GM18951 (cell line): ENCODE results near the gene C7orf57.

Source experiments
- POLR2A ChIP-seq: IDR thresholded peaks from 4 replicates; pipeline ENCODE4 v1.6.1; 2011; ENCODE audit warnings: mild to moderate bottlenecking; ENCODE audit not compliant: insufficient read length, insufficient read depth; ENCODE audit errors: extremely low read depth
- in situ Hi-C: fragments of 300-500 bp; cut with MboI; formaldehyde crosslinking; loops from one replicate; pipeline ENCODE4 v1.12.0; 2022; ENCODE audit warnings: low sequenced_read_pairs, mixed read lengths, inconsistent platforms; ENCODE audit not compliant: unreplicated experiment

The C7orf57 gene

GRCh38 chr7:48098846-48099245 lies 63.5 kb downstream of the C7orf57 start:
- no peak for TF ChIP-seq POLR2A

GRCh38 chr7:48099781-48100180 lies 64.4 kb downstream of the C7orf57 start:
- TF ChIP-seq POLR2A: no peak
- in situ Hi-C loops: no loop called here

More at GRCh38 chr7:48098846-48099245, 63.5 kb downstream of the C7orf57 start:
- in situ Hi-C loops: no loop called here

GRCh38 chr7:48101352-48101751 lies 66.0 kb downstream of the C7orf57 start:
- no peak for TF ChIP-seq POLR2A
- in situ Hi-C loops: no loop called here

- no peak for TF ChIP-seq POLR2A
- in situ Hi-C loops: no loop called here
Observed at GRCh38 chr7:48101968-48102367, 66.6 kb downstream of the C7orf57 start.

- in situ Hi-C loops: no loop called here
- no peak for TF ChIP-seq POLR2A
Observed at GRCh38 chr7:48102530-48102929, 67.2 kb downstream of the C7orf57 start.

- in situ Hi-C loops: no loop called here
- TF ChIP-seq POLR2A: no peak
Observed at GRCh38 chr7:48105045-48105444, 69.7 kb downstream of the C7orf57 start.

- TF ChIP-seq POLR2A: no peak
- in situ Hi-C loops: no loop called here
Observed at GRCh38 chr7:48106906-48107659, 71.7 kb downstream of the C7orf57 start.

- no peak for TF ChIP-seq POLR2A
- in situ Hi-C loops: no loop called here
Observed at GRCh38 chr7:48107926-48108472, 72.7 kb downstream of the C7orf57 start.

- TF ChIP-seq POLR2A: no peak
- in situ Hi-C loops: no loop called here
Observed at GRCh38 chr7:48108959-48109847, 73.9 kb downstream of the C7orf57 start.

GRCh38 chr7:48109848-48110663 lies 74.7 kb downstream of the C7orf57 start:
- in situ Hi-C loops: no loop called here
- TF ChIP-seq POLR2A: no peak

- in situ Hi-C loops: no loop called here
Observed at GRCh38 chr7:48110868-48111267, 75.5 kb downstream of the C7orf57 start.

More at GRCh38 chr7:48110868-48111267, 75.5 kb downstream of the C7orf57 start:
- no peak for TF ChIP-seq POLR2A
